ENCODE measurements around the gene PLEKHA6.
A peak's percentile ranks its signal among the peaks of the same experiment; 100 is the strongest.

PLEKHA6 gene

DNA sequence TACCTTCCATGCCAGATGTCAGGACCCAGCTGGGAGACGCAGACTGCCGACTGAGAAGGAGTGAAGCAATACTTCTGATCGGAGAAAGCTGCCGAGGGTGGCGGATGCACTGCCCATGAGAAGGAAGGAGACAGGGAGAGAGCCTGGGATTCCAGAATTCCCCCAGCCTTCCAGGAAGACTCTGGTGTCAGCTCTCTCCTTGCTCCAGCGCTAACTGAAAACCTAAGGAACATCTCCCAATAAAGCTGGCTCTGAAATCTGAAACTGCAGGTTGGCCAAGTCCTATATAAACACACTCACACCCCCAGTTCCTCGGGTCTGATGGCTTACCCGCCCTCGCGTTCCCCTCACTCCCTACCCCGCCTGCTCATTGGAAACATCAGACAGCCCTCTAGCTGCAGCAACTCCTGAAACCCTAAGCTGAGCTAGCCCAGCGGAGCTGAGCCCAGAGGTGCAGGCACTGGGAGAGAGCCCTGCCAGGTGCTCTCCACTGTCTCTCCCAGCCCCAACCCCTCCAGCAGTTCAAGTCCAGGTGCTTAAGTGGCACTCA, 52.3 kb downstream of the PLEKHA6 start:
- DNase-seq = peak; percentile 82

- DNase-seq = no peak
Measured at GRCh38 chr1:204306076-204306475, 53.7 kb downstream of the PLEKHA6 start.

- no peak for DNase-seq
Measured at GRCh38 chr1:204304067-204304466, 55.7 kb downstream of the PLEKHA6 start.

GRCh38 chr1:204302769-204303168, 57.0 kb downstream of the PLEKHA6 start:
- DNase-seq = no peak

- no peak for DNase-seq
Measured at GRCh38 chr1:204301171-204301957, 58.4 kb downstream of the PLEKHA6 start.

DNA sequence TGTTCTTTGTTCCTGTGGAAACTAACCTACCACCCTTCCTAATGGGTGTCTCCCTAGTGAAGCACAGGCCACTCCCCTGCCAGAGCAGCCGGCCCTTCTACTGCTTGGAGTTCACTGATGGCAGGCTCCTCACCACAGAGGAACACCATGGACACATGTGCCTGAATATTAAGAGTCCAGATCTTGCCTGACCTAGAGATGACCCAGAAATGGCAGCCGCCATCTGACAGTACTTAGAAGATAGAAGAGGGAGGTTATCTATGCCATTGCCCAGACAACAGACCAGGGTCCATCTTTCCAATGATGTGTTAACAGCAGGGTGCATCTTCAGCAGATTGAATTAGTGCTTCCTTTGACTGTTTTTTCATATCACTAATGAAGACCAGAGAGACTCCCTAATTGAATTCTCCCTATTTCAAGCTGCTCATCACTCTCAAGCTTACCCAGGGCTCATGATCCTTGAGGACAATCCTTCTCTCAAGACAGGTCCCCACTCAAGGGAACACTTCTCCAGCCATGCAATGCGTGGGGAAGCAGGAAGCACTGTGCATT, 59.8 kb downstream of the PLEKHA6 start:
- no peak for DNase-seq

DNA sequence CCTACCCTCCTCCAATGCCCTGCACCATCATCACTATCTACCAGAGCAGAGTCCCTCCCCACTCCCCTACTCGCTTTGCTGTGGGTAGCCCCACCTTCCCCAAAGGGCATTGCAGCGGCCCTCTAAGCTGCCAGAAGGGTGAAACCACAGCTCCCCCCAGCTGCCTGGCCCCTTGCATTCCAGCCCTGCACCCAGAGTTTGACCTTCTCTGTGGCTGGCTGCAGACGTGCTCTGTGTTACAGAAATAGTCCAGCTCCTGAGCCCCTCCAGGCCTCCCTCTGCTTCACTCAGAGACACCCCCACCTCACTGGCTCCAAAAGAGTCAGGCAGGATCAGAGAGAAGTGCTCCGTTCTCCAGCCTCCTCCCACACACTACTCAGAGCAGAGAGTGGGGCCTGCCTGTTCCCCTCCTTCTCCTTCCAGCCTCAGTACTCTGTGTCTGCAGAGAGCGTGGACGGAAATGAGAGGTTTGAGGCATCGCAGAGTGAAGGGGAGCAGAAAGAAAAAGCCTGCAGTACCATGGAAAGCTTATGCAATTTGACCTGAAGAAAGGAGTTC, 63.2 kb downstream of the PLEKHA6 start:
- no peak for DNase-seq

GRCh38 chr1:204295671-204296070, 64.1 kb downstream of the PLEKHA6 start:
- no peak for DNase-seq

DNA sequence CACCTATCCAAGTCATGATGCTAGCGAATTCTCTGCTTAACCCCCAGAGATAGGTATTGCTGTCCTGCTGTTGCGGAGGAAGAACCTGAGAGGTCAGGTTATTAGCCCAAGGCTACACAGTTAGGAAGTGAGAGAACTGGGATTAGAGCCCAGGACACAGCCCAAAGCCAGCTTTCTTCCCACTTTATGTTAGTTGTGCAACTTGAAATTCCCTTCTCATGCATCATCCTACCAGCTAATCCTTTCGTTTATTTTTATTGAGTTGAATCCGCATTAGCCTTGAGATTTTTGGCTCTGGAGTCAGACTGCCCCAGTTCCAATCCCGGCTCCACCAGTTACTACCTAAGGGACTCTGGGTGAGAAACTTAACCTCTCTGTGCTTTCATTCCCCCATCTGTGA, 65.4 kb downstream of the PLEKHA6 start:
- no peak for DNase-seq

GRCh38 chr1:204293605-204294337, 66.0 kb downstream of the PLEKHA6 start:
- DNase-seq = no peak

GRCh38 chr1:204292740-204293139, 67.0 kb downstream of the PLEKHA6 start:
- DNase-seq = no peak

DNA sequence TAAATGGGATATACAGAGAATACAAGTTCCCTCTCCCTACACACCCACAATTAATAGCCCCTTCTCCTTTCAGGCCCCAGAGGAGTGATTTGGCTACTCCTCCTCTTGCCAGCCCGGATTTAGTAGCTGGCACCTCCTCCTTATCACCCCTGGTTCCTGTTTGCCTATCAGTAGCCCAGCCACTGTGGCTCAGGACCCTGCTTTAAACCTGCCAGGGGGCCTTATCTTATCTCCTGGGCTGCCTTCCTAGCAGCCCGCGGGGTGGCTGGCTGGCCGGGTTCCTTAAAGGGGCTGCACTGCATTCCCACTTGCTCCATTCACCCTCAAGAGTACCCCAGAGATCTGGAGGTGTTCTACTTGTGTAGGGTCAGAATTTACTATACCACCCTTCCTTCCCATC, 70.4 kb downstream of the PLEKHA6 start:
- DNase-seq = no peak

- DNase-seq = peak; percentile 93
Measured at GRCh38 chr1:204288021-204288588, 71.6 kb downstream of the PLEKHA6 start.

GRCh38 chr1:204287466-204287891, 72.2 kb downstream of the PLEKHA6 start:
- no peak for DNase-seq

DNA sequence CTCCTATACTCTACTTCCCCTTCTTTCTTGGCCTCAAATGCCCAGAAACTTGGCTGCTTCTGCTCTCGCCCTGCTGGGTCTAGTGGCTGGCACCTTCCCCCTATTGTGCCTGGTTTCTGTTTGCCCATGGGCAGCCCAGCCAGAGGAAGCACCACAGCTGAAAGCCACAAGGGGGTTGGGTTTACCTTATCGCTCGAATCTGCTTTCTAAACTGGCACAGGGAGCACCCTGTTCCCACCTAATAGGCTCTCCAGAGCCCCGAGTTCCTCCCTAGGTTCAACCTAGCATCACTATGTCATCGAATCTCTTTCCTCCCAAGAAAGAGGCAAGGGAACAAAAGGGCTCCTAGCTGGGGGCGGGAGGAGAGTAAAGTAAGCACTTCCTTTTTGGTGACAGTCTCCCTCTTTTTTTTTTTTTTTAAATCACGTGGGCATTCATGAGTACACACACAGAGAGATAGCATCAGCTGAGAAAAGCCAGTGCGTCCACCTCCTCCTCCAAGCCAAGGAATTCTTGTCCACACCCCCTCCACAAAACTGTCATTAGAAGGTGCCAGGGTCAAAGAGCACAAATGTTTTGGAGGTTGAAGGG, 72.8 kb downstream of the PLEKHA6 start:
- DNase-seq = peak; percentile 52

GRCh38 chr1:204286315-204286714, 73.4 kb downstream of the PLEKHA6 start:
- no peak for DNase-seq

DNA sequence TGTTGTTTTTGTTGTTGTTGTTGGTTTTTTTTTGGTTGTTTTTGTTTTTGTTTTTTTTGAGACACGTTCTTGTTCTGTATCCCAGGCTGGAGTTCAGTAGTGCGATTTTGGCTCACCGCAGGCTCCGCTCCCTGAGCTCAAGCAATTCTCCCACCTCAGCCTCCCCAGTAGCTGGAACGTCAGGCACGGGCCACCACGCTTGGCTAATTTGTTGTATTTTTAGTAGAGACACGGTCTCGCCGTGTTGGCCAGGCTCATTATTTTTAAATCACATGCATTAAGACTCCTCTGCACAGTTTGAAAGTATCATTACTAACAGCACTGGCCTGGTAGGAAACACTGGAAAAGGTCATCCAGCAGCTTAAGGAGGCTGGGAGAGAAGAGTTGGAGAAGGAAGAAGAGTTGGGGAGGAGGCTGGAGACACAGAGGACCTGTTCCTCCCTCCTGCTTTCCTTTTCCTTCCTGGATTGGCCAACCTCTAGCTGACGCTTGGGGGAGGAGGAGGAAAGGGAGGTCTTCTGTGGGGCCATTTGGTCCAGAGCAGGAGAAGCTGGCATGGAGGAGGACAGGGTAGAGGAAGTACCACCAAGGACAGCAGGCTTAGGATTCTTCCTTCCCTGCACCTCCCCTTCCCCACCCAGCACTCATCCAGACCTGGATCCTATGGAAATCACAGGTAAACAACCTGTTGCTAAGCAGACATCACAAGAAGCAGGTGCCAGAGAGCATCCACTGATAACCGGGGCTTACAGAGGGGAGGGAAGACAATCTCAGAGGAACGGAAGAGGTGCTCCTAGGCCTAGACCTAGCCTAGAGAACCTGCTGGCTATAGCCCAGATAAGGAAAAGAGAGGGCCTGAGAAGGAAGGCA, 74.1 kb downstream of the PLEKHA6 start:
- DNase-seq = no peak

DNA sequence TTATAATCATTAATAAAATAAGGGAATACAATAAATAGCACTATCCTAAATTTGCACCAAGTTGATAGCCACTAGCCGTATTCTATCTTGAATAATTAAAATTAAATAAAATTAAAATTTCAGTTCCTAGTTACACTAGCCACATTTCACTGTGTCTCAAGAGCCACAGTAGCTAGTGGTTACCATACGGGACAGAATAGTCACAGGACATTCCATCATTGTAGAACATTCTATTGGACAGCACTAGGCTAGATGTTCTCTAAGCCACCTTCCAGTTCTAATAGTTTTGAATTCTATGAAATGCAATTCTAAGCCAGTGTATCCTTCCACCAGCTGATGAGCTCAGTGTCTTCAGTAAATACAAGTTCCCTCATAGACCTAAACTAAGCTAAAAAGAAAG, 74.8 kb downstream of the PLEKHA6 start:
- no peak for DNase-seq

DNA sequence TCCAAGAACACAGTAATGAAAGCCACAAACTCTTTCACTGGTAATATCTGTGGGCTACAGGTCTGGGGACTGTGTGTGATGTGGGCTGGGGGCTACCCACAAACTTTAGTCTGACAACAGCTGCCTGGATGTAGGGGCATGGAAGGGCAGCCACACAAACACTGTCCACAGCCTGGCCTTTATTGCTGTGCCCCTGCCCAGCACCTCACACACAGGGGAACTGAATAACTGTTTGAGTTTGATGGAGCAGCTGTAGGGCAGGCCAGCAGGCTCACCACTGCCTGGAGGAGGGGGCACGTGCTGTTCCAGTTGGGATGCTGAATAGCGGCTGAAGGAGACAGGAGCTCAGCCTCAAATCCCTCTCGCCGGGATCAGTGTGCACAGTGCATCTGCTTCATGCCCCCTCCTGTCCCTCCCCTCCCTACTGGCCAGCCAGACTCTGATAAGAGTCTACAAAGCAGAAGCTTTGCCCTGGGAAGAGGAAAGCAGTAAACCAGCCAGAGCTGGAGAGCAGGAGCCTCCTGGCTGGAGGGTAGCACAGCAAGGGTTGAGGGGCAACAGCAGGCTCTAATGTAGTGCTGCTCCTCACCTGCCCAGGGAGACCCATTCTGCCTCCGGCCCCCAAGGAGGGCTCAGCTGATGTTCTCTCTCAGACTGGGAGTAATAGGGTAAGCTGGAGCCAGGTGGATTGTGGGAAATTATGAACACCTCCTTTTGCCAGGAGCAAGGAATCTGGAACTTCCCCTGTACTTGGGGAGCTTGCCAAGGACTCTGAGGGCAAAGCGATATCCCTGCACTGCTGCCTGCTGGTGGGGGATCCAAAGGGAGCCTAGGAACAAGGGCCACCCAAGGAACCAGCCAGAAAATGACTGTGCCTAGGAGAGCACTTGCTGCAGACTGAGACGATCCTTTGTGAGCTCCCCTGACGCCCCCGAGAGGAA, 75.7 kb downstream of the PLEKHA6 start:
- no peak for DNase-seq

GRCh38 chr1:204282761-204283221, 76.9 kb downstream of the PLEKHA6 start:
- no peak for DNase-seq

All from NCI-H2107 (cell line).